DOHH2 (cell line): ENCODE measurements around the gene GLRX.
"Not testable (repeated sequence)": the region's sequence is repeated elsewhere in the genome, so short reads cannot be mapped to it uniquely, and the experiment has no call there.

Experiments
- CTCF ChIP-seq: fragments of 200-600 bp; sonication (generic); IDR thresholded peaks from one replicate; pipeline ENCODE4 v1.5.1; 2014; ENCODE audit warnings: antibody characterized with exemption, mild to moderate bottlenecking, low read depth, low read length; ENCODE audit not compliant: poor library complexity, severe bottlenecking
- EZH2phosphoT487 ChIP-seq: fragments of 200-600 bp; sonication (generic); IDR thresholded peaks from 2 replicates; pipeline ENCODE4 v1.6.1; 2017; ENCODE audit warnings: borderline replicate concordance, mild to moderate bottlenecking, antibody characterized with exemption, low read length, moderate library complexity, mixed read lengths

GRCh38 chr5:95836971-95837370, 14.4 kb upstream of the GLRX start:
- not testable (repeated sequence) for TF ChIP-seq EZH2phosphoT487, CTCF
